Left forelimb (tissue), 1 donor: ENCODE measurements around the gene ARHGEF17.

Source experiments
- DNase-seq: peaks from one replicate; pipeline ENCODE4 v3.0.0-alpha.2; 2018; ENCODE audit warnings: low spot score

Gene ARHGEF17

GRCh38 chr11:73380897-73381410 is 72.9 kb downstream of the ARHGEF17 start:
- DNase-seq: no peak

- no peak for DNase-seq
These were observed 73.5 kb downstream of the ARHGEF17 start for GRCh38 chr11:73381589-73381988.

GRCh38 chr11:73382183-73382582 is 74.1 kb downstream of the ARHGEF17 start:
- DNase-seq: no peak

GRCh38 chr11:73382747-73383146 is 74.7 kb downstream of the ARHGEF17 start:
- DNase-seq: no peak

- no peak for DNase-seq
These were observed 75.4 kb downstream of the ARHGEF17 start for GRCh38 chr11:73383249-73384124.

- no peak for DNase-seq
These were observed 76.0 kb downstream of the ARHGEF17 start for GRCh38 chr11:73384125-73384441.

GRCh38 chr11:73384531-73384871 is 76.4 kb downstream of the ARHGEF17 start:
- DNase-seq: no peak

- DNase-seq: no peak
These were observed 77.0 kb downstream of the ARHGEF17 start for GRCh38 chr11:73384872-73385689.

- no peak for DNase-seq
These were observed 77.9 kb downstream of the ARHGEF17 start for GRCh38 chr11:73386016-73386415.

GRCh38 chr11:73386546-73386945 is 78.5 kb downstream of the ARHGEF17 start:
- no peak for DNase-seq

GRCh38 chr11:73387594-73388264 is 79.7 kb downstream of the ARHGEF17 start:
- no peak for DNase-seq

GRCh38 chr11:73388265-73389133 is 80.4 kb downstream of the ARHGEF17 start:
- DNase-seq: no peak

GRCh38 chr11:73389134-73389525 is 81.1 kb downstream of the ARHGEF17 start:
- DNase-seq: no peak

- DNase-seq: no peak
These were observed 81.8 kb downstream of the ARHGEF17 start for GRCh38 chr11:73389916-73390315.

GRCh38 chr11:73390601-73391565 is 82.8 kb downstream of the ARHGEF17 start:
- no peak for DNase-seq

- no peak for DNase-seq
These were observed 83.6 kb downstream of the ARHGEF17 start for GRCh38 chr11:73391665-73392064.

- DNase-seq: no peak
These were observed 84.3 kb downstream of the ARHGEF17 start for GRCh38 chr11:73392108-73393010.

GRCh38 chr11:73393011-73393380 is 84.9 kb downstream of the ARHGEF17 start:
- no peak for DNase-seq
